GM21529 (cell line): Measurements from ENCODE around the gene KRT86.
"Not testable (repeated sequence)": the region's sequence is repeated elsewhere in the genome, so short reads cannot be mapped to it uniquely, and the experiment has no call there.

Experiments
- ATAC-seq: cut with Tn5 transposase; IDR thresholded peaks from one replicate; pipeline ENCODE4 v1.9.1; 2021; ENCODE audit not compliant: unreplicated experiment

Gene KRT86

GRCh38 chr12:52267266-52267665 is 7.2 kb upstream of the KRT86 start:
- ATAC-seq: no peak

DNA sequence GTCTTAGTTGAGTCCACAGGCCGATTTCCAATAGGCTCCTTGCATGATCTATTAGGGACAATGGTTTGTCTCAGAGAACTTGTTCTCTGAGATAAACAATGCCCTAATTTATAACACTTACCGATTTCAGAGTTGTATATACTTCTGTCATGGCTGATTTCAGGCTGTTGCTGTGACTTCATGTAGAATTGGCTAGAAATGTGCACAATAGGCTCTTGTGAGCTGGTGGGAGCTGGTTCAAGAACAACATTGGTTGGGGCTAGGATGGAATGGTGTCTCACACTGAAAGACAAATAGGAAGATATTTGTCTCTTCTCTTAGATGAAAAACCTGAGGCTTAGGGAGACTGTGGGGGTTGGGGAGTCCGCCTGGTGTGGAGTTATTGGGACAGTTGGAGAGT is 6.7 kb upstream of the KRT86 start:
- no peak for ATAC-seq

DNA sequence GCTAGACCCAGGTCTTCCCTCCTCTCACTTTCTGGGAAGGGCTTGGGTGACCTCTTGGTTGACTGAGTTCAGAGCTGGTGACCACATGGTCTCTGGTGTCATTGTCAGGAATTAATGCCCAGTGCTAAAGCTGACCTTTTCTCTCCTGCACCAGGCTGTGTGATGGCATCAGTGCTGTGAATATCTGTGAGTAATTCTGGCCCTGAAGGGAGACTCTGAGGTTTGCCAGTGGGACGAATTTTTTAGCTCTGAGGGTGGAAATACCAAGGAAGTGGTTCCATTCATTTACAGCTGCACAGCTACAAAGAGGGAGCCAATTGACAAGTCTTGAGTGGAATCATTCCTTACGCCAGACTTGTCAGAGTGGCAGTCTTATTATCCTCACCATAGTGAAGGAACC is 6.2 kb upstream of the KRT86 start:
- no peak for ATAC-seq

DNA sequence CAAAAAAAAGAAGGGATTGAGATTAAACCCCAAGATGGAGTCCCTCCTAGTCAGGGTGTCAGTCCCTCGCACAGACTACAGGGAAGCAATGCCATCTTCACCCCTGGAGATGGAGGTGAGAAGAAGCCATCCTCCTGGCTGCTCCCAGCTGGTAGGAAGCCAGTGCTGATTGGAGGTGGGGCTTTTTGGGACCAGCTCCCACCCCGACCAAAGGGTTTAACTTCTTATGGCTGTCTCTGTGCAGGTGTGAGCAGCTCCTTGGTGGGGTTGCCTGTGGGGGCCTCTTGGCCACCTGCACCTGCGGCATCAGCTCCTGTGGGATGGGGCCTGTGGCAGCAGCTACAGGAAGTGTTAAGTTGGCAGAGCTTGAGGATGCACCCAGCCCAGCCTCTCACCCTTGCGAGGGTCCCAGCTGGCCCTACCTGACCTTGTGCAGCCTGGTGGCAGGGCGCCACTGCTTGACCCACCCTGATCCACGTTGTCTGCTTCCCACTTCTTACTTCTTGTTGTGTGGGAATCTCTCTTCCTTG is 3.8 kb upstream of the KRT86 start:
- no peak for ATAC-seq

DNA sequence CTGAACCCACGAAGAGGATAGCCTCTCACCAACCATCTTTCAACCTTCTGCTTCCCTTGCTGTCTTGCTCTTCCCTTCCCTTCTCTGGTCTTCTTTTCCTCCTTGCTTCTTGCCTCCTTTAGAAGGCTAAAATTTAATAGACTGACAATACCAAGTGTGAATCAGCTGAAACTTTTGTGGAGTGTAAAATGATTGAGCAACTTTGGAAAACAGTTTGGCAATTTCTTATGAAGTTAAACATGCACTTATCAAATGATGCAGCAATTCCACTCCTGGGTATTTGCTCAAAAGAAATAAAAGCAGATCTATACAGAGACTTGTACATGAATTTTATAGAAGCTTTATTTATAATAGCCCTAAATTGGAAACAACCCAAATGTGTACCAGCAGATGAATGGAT is 3.3 kb upstream of the KRT86 start:
- ATAC-seq: no peak

- no peak for ATAC-seq
Measured at GRCh38 chr12:52275686-52276085, 1.2 kb downstream of the KRT86 start.

- ATAC-seq: no peak
Measured at GRCh38 chr12:52277486-52278245, 3.2 kb downstream of the KRT86 start.

- peak; percentile 57 for ATAC-seq
Measured at GRCh38 chr12:52278575-52279421, 4.4 kb downstream of the KRT86 start.

GRCh38 chr12:52279422-52280318 is 5.2 kb downstream of the KRT86 start:
- no peak for ATAC-seq

GRCh38 chr12:52280319-52280795 is 5.9 kb downstream of the KRT86 start:
- no peak for ATAC-seq

DNA sequence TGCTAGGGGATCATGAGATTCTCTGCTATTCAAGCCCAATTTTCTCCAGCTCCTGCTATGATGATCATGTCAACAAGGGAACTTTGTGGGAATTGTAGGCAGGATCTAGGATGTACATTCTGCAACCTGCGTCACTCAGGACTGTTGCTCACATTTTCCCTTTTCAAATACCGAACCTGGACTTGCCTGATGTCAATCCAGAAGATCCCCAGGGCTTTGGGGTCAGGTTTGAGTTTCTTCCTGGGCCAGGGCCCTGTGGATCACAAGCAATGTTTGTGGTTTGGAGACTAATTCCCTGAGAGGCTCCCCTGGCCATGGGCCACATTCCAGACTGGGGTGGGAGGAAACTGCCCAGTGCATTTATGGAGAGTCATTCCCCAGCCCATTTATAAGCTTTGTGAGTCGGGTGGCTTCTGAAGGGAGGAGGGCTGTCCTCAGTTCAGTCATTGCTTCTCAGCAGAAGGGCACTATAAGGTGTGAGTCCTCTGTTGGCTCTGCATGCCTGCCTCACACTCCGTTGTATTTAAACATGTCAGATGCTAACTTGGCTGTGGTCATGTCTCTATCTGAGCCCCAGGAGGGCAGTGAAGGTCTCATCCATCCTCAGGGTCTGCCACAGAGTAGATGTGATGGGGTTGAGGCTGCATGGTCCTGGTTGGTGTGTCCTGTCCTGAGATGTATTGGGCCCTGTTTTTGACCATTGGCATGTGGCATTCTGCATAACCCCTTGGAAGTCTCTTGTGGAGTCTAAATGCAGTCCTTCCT is 6.5 kb downstream of the KRT86 start:
- no peak for ATAC-seq

- no peak for ATAC-seq
Measured at GRCh38 chr12:52284562-52285171, 10.2 kb downstream of the KRT86 start.

GRCh38 chr12:52285172-52285745 is 10.8 kb downstream of the KRT86 start:
- ATAC-seq: no peak

GRCh38 chr12:52285851-52286530 is 11.5 kb downstream of the KRT86 start:
- ATAC-seq: no peak

DNA sequence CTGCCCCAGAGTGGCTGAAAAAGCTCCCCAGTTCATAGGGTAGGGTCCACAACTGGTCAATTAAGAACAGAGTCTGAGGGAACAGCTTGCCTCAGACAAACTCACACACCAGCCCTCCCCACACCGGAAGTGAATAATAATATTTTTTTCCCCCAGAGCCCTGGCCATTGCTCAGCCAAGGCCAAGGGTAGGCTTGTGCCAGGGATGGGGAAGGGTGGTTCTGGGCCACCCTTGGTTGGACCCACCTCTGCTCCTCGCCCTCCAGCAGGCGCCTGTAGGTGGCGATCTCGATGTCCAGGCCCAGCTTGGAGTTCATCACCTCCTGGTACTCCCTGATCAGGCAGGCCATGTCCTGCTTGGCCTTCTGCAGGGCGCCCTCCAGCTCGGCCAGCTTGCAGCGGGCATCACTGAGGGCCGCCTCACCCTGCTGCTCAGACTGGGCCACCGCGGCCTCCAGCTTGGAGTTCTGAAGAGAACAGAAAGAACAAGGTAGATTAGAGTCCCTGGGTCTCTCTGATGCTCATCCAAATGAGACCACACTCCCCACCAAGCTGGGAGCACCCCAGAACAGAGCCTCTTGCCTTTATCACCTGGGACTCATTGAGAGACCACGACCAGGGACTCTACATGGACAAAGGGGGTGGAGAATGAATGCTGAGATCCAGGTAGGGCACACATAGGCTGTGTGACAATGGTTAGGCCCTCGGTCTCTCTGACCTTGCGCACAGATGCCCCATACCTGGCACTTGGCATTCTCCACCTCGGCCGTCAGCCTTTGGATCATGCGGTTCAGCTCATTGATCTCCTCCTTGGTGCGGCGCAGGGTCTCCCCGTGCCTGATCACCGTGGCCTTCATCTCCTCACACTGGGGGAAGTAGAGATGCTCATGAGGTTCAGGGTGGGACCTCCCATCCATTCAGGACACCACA is 12.7 kb downstream of the KRT86 start:
- ATAC-seq: not testable (repeated sequence)

GRCh38 chr12:52287816-52288805 is 13.7 kb downstream of the KRT86 start:
- peak; percentile 89 for ATAC-seq
